Glomerular endothelial cell (primary cell): ENCODE data around the gene SLAMF9. TPM values are rescaled to one million over a fixed set of nuclear protein-coding genes. Genes with fewer than 3 reads are reported as not detected.

ENCODE experiments used
- DNase-seq: peaks from one replicate; pipeline ENCODE4 v3.0.0-alpha.2; 2011; ENCODE audit warnings: low read depth, low spot score; ENCODE audit errors: extremely low read depth
- total RNA-seq: library from RNA; depleted of rRNA; stranded (reverse); fragments of >200 nt; gene quantifications from 2 replicates; pipeline ENCODE4 v1.2.3, GENCODE V29; 2015

Gene SLAMF9
- total RNA-seq, 1 donor from 2014 or later: not detected

DNA sequence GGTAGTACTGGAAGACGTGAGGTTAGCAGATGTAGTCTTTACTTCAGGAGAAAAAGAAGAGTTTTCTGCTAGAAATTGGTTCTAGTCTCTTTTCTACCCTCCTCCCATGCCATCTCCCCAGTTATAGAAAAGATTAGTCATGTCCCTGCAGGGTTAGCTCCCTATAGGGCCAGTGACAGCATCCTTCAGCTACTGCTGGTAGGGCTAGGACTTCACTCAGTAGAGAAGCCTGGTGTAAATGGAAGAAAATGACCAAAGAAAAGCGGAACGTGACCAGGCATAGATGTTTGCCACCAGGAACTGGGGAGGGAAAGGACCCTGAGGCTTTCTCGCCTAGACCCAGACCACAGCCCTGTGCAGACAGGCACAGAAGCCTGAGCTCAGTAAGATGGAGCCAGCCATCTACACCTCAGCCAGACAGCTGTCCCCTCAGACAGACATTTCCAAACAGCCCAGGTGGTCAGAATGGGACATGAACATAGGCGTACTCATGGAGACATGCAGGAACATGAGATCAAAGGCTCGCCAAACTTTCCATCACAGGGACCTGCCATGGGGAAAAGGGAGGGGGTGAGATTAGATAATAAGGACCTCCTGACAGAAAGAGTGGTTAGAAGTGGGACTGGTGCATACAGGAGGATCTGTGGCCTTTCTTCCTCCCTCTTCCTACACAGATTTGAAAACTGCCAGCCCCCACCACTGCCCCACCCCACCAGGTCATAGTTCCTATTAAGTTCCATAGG is 23.5 kb upstream of the SLAMF9 start:
- DNase-seq: no peak

DNA sequence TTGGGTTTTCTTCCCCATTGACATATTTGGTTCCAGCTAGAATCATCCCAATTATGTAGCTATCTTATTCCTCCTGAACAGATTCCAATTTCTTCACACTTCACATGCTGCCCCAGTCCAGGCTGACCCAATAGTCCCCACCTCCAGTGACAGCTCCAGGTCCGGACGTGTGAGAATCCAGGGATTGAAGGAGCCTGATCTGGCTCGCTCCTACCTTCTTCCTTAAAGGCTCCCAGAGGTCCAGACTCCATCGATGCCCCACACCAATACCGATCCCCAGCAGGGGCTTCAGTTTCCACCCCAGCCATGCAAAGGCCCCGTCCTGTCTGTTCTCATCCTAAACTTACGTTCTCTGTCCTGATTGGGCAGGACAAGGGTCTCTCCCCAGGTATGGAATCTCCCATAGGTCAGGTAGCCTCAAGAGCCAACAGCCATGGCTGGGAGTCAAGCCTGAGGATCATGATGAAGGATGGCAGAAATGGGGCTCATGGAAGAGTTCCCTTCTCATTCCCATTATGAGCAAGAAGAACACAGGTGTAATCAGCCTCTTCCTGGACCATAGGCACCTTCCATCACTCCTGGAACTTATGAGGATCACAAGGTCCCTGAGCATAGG is 20.4 kb upstream of the SLAMF9 start:
- no peak for DNase-seq

DNA sequence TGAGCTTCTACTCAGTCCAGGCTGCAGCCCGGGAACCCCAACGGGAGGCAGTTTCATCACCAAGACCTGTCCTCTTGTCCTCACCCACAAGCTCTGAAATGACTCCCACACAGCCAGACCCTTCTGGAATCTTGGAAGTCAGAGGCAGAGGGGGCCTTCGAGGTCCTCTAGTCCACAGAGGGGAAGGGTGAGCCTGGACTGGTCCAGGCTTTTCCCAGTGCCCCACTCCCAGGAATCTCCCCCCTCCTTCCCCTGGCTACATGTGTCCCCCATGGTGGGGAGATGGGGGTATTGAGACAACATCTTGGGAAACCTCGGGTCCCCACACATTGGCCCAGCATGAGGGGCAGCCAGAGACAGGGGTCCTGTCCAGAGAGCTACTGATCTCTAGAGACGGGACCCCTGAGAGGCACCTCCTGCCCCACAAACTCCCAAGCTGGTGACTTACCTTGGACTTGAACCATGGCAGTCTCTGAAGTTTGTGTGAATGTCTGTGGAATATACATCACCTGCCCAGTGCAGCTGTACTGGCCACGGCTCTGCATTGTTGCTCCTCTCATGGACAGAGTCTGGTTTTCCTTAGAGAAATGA is 19.4 kb upstream of the SLAMF9 start:
- no peak for DNase-seq

DNA sequence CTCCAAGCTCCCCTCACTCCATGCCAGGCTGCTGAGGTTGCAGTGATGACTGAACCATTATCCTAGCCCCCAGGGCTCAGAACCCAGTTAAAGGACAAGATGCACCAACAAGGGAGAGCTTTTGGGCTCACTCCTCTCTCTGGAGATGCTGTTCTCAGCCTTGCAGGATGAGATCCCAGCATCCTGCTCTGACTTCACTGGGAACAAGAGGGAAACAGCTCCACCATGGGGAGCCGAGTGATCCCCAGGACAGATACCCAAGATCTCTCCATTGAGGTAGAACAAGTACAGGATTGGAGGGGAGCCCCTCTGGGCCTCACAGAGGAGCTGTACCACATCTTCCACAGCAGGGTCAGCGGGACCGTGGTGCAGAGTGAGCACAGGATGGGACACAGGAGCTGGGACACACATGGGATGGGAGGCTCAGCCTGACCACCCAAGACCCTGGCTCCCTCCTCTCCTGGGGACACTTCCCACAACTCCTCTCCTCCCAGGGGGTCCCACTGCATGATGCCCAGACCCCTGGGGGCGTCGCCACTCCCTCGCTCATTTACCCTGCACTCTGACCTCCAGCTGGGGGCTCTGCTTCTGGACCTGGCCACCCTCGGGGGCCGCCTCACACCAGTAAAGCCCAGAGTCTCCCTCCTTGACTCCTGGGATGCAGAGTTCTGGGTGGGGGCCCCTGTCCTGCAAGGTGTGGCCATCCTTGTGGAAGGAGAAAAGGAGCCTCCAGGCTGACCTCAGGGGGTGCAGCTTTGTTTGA is 18.6 kb upstream of the SLAMF9 start:
- DNase-seq: no peak

DNA sequence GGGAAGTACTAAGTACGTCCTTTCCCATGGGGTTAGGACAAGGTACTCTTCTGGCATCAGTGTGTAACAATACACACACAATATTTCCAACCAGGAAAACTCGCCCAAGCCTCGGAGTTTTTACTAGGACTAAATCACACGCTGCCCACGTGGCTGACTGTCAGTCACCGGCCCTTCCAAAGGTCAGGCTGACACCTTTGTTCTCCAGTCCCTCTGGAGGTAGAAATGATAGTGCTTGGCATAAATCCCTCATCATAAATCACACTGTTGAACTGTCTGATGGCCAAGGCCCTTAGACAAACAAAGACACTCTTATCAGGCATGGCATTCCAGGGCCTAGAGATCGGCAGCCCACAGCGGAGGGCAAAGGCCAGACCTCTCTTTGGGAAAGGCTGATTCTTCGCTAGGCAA is 16.9 kb upstream of the SLAMF9 start:
- DNase-seq: no peak

DNA sequence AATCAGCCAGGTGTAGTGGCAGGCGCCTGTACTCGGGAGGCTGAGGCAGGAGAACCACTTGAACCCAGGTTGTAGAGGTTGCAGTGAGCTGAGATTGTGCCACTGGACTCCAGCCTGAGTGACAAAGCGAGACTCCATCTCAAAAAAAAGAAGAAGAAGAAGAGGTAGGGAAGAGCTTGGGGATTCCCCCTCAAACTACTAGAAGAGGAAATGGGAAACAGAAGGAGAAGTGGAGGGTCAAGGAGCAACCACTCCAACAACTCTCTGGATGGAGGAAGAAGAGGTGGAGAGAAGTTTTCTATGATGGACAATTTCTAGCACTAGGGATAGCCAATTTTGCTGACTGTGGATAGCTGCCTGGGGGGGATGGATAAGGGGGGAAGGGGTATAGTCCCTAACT is 14.9 kb upstream of the SLAMF9 start:
- no peak for DNase-seq

DNA sequence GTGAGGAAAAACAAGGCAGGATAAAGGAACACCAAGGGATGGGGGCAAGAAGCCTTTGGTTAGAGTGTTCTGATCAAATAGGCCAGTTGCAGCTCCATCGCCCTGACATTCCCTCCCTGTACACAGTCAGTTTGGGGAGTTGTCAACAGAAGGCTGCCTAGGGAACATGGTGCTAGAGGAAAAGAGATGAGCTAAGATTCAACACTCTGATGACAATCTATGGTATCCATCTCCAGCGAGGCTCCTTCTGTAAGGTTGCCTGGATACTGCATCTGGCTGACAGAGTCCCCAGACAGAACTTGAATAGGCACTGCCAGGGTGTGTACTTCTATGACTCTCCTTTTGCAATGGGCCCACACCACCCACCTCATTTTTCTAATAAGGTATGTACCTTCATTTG is 11.2 kb upstream of the SLAMF9 start:
- DNase-seq: no peak

DNA sequence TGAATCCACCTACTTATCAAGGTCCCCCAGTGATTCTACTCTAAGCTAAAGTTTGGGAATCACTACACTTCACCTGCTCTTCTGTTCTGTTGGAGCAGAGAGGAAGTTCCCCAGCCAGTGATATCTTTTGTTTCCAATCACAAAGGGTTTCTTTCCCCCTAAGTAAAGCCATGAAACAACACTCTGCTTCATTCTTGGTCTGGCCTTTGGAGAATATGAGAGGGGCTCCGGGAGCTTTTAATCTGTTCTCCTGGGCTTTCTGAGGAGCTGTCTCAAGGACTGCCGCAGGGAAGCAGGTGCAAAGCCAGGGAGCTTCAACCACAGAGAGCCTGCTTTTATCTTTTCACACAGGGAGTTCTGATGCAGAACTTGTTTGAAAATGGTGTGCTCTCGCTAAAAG is 10.1 kb upstream of the SLAMF9 start:
- DNase-seq: no peak

DNA sequence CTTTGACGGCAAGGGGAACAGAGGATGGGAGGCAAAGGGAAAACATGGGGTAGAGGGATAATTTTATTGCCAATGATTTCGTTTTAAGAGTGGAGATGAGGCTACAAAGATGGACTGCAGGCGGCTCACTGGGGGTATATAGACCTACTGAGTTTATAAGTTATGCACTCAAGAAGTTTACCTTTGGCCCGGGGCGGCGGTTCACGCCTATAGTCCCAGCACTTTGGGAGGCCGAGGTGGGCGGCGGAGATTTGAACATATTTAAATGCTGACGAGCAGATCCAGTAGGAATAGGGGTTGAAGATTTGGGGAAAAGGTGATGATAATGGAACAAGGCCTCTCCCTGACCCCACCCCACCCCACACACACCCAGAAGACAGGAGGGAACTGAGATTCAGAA is 8.1 kb upstream of the SLAMF9 start:
- no peak for DNase-seq

DNA sequence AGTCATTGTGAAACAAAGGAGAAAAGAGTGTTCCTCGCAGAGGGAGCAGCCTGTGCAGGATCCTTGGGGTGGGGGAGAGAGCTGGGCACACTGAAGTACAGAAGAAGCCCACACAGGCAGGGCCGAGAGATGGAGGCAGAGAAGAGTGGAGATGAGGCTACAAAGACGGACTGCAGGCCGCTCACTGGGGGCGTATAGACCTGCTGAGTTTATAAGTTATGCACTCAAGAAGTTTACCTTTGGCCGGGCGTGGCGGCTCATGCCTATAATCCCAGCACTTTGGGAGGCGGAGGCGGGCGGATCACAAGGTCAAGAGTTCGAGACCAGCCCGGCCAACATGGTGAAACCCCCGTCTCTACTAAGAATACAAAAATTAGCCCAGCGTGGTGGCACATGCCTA is 7.6 kb upstream of the SLAMF9 start:
- DNase-seq: no peak

DNA sequence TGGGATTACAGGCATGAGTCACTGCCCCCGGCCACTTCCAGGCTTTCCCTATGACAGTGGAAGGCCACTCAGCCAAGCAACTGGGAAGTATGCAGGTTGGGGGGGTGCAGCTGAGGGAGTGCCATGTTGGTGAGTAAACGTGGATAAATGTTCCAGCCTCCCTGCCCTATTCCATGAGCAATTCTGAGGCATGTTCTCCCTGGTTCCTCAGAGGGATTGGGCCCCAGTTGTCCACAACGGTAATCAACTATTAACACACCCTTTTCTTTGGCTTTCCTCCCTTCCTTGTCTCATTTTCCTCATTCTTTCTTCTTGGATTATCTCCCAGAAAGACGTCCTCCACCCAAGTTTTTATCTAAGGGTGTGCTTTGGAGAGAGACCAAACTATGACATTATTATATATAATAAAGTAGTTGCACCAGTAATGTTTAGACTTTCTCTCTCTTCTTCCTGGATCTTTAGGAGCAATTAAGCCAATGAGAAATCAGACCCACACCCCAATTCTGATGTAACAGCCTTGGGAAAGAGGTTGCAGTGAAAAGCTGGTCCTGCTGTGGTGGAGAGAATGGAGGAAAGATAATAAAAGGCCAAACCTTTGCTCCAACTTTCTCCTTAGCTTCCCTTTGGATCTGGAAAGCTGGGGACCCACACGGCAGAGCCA is 6.8 kb upstream of the SLAMF9 start:
- DNase-seq: no peak

DNA sequence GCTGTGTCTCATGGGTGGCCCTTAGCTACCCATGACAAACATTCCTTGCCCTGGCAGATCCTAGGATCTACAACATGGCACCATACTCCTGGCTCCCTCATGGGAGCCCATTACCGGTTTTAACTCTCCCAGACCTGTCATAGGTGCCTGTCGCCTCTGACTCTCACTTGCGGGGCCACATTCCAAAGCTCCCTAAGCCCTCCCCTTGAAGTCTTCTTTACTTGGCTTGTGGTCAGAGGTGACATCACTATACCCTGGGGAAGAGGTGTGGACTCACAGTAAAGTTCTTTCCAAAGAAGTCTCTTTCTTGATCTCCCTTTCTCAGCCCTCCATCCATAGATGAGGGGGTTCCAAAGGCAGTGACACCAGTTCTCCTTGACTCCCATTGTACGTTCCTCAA is 5.4 kb upstream of the SLAMF9 start:
- DNase-seq: no peak

DNA sequence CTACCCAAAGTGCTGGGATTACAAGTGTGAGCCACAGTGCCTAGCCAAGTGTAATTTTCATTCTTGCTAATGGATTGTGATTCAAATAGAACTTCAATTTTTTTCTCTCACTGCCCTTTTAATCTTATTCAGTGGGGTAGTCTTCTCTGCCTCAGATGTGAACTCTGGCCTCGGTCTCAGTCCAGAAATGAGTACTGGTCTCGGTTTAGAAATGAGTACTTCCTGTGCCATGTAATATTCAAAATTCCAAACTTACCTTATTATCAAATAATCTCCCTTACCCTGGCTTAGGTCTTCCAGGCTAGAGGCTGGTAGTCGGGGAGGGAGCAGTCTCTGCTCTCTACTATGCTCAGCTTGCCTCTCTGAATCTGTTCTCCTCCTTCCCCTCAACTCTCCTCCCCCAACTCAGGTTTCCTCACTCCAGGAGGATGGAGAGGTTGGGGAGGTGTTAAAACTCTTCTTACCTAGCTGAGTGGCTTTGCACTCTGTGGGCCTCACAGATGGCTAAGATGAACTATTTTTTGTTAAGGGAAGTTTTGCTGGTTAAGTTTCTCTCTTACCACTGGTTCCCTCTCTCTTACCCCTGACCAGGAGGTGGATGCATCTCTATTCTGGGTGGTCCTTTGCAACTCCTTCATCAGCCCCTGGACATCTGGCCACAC is 4.8 kb upstream of the SLAMF9 start:
- DNase-seq: no peak

DNA sequence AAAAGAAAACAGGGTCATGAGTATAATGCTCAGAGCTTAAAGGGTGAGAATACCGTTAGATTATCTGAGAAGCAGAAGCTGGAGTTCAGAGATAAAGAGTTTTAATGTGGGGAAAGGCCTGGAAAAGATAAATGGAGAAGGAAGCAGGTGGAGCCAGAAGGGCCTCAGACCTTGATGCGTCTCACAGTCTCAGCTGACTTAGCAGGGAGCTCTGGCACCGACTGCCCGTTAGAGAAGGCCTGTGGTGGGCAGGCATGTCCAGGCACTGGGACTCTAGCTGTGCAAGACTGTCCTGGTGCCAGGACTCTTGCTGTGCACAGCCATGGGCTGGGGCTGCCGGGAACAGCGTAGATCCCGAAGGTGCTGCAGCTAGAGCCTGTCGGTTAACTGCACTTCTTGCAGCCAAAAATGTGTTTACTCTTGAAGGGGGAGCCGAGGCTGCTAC is 3.8 kb upstream of the SLAMF9 start:
- no peak for DNase-seq

DNA sequence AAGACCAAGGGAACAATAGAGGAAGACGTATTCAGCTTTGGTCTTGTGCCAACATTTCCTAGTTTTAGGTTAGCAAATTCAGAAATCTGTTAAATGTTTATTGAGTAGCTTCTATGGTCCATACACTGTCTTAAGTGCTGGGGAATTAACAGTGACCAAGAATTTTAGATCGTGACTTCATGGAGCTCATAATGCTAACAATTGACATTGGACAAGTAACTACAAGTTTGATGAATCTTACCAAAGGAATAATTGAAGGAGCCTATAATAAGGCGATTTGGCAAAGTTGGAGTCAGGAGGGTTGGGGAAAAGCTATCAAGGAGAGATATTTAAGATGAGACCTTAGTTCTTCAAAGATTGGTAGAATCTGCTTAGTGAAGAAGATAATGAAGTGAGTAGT is 1.4 kb upstream of the SLAMF9 start:
- no peak for DNase-seq

DNA sequence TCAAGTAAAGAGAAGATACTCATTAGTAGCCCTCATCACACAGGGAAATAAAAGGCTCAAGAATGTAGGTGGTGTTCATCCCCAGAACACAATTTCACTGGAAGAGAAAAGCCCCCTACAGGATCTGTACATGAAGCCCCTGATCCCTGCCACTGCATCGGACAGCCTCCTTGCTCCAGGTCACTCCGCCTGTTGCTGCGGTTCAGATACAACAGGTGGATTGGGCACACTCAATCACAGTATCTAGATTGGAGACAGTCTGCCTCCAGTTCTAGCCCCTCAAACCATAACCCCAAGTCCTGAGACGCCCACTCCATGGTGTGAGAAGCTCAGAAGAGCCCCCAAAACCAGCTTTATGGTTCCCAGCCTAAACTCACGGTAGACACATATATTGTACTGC is 1.1 kb downstream of the SLAMF9 start:
- no peak for DNase-seq

DNA sequence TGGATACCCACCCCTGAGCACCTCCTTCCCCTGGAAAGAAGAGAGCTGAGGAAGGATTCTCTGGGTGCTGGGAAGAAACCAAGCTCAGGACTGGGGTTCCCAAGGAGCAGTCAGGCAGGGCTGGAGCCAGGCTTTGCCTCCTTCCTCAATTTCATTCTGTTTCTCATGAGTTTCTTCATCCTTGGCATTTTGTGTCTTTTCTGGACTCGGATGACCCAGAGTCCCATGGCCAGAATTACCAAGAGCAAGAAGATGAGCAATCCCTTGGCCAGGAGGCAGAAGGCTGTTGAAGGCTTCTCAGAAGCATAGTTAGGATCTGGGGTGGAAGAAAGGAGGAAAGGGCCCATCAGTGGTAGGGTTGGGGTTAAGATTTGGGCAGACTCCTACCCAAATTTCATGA is 2.5 kb downstream of the SLAMF9 start:
- DNase-seq: no peak

DNA sequence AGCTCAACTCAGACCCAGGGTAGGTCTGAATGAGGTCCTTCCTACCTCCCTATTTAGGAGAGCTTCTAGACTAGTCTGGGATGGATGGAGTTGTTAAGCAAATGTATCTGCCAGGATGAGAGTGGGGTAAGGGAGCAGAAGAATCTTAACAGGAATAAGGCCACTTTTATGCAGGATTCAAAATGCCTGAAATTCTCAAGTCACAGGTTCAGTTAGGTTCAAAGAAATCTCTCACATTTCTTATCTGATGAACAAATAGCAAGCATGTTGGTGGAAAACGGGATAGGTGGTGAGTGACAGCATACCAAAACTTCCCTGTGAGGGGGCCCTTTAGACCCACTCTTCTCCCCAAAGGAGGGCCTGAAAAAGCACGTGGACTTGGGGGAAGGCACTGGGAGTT is 3.0 kb downstream of the SLAMF9 start:
- DNase-seq: no peak

DNA sequence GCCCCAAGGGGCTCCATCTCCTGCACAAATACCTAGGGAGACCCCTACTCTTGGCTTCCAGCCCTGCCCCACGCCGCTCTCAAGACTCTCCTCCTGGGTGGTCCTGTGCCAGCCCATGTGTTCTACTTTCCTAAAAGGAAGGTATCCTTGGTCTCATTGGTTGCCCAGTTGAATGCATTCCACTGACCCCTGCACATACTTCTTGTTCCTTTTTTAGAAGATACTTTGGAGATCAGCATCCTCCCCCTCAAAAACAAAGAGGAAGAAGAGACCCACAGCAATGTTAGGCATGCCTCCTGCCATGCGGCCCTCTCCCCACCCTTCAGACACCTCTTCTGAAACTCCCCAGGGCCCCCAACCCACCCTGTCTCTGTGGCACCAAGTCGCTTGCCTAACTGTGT is 4.1 kb downstream of the SLAMF9 start:
- DNase-seq: no peak

DNA sequence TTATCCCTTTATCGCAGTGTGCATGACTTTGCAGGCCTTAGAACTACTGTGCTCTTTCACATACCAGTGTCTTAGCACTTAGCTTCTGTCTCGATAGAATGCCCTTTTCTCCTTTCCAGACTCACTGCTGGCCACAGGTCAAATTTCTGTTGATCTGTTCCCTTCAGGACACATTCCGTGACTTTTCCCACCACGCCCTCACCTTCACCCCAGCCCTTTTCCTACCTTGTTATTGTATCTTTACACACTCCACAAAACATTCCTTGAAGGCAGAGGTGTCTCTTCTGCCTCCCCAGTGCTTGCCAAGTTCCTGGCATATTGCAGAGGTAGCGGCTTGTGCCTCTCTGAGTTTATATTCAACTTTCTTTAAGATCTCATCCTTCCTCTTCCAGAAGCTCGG is 4.9 kb downstream of the SLAMF9 start:
- no peak for DNase-seq

DNA sequence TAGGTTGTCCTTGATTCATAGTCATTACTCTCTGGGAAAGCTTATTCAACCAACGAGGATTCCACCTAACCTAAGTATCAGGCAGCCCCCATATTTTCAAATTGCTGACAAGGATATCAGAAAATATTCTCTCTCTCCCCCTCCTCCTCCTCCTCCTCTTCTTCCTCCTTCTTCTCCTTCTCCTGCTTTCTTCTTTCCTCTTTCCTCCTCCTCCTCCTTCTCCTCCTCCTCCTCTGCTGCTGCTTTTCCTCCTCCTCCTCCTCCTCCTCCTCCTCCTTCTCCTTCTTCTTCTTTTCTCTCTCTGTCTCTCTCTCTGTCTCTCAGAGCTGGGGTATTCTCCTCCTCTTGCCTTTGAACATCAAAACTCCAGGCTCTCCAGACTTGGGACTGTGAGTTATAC is 6.1 kb downstream of the SLAMF9 start:
- no peak for DNase-seq
